Activated CD8-positive, alpha-beta memory T cell treated with anti-CD3 and anti-CD28 coated beads for 1 hour (primary cell): ENCODE measurements around the gene ETV5.

Source experiments
- DNase-seq, 2 donors: peaks; one replicate each; pipeline ENCODE4 v3.0.0-alpha.2; 2020; ENCODE audit warnings: low read depth in 1 of 2; ENCODE audit errors: extremely low read depth in 1 of 2

Gene ETV5

DNA sequence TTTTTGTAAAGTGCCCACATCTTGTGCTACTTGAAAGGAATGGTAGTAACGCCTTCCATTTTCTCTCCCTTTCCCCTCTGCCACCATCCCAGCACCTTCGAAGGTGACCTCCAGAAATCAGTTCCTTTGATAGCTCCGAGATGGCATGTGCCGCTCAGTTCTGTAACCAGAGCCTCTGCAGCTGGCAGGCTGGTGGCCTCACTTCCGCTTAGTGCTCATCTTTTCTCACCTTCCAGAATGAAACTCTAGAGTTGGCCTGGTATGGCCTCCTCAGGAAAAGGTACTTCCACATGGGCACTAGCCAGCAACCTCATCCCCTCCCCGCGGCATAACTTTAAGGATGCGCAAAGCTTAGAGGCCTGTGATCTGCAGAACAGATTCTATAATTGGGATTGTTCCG is 38.8 kb downstream of the ETV5 start:
- no peak for DNase-seq

DNA sequence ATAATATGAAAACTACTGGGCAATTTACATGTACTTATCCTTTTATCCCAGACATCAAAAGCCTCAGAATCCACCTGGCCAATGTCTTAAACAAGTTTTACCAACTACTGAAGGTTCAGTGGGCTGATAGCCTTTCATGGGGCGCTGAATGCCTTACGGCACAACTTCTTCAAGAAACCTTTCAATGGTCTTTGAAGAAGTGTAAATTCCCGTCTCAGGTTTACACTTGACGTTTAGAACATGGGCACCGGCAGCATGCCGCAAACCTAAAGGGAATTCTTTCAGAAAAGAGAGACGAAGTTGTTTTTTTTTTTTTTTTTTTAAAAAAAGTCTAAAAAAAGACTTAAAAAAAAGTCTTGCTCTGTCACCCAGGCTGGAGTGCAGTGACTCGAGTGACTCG is 39.7 kb downstream of the ETV5 start:
- no peak for DNase-seq

DNA sequence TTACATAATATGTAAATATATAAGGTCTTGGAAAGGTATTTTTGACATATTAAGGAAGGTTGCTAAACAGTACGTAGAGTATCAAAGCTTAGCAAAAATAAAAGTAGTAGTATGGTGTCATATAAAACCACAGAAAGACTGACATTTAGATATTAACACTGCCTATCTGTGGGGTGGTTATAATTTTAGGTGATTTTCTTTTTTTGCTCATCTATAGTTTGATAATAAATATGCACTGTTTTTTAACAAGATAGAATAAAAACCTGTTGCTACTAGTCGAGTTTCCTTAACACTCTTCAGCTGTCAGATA is 40.7 kb downstream of the ETV5 start:
- DNase-seq = no peak

DNA sequence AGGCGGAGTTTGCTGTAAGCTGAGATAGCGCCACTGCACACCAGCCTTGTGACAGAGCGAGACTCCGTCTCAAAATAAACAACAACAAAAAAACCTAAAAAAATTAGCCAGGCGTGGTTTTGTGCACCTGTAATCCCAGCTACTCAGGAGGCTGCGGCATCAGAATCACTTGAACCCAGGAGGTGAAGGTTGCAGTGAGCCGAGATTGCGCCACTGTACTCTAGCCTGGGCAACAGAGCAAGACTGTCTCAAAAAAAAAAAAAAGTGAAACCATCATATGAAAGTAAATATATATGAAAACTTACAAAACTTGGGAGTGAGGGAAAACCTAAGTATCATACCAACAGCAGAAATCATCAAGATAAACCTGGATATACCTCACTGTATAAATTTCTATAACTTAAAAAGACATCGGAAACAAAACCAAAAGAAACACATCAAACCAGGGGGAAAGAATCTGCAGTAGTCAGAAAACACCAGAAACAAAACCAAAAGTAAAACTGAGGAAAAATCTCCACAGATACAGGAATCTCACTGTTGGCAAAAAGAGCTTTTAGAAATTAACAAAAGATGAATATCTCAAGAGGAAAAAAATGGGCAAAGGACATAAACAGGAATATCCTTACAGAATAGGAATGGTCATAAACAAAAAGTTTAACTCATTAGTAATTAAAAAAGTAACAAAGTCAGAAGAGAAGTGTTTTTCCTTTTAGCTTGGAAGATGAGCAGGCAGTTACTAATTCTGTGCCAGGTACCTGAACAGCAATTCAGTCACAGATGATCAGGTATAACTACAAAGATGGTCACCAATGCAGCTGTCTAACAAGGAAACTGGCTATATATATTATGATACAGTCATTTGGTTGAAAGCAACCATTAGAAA is 41.3 kb downstream of the ETV5 start:
- no peak for DNase-seq

DNA sequence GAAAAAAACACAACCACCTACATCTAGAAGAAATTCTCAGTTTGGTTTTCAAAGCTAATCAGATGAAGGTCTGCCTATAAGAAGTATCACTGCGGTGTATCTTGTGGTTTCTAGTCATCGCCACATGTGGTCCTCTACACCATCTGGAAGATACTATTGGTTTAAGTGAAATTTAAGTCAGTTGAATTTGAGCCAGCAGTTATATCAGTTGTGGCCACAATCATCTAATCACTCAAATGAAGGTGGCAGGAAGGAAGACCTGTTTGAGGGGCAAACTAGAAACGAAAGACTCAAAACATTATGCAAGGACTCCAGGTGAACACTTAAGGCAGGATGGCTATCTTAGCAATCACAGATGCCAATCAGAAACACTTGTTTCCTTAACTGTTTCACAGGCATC is 48.7 kb downstream of the ETV5 start:
- DNase-seq = no peak

DNA sequence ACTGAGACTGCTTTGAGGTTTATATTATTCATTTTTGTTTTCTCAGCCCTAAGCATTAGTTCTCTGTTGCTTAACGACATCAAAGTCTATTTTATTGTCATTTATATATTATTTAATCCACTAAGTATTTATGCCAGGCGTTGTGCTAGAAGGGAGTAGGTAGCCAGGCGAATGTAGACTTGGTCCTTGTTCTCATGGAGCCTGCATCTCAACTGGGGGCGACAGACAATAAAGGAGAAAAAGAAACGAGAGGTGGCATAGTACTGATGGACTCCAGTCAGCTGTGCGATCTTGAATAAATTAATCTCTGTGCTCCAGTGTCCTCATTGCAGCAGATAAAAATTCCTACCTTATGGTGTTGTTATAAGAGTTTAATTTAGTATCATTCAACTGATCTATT is 49.7 kb downstream of the ETV5 start:
- no peak for DNase-seq

DNA sequence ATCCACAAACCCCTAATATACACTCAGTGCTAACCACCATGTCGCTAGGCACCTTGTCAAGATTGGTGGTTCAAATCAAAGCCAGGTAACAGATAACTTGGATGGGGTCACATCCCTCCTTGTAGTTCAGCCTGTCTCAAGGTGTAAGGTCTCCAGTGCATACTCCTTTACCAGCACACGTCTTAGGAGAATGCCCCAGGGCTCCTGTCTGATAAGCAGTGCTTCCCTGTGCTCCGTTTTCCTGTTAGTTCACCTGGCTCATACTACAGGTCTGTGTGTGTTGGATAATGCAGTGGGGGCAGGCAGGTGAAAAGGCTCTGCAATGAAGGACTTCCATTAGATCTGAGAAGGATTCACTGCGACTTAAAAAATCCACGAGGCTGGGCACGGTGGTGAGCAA is 50.7 kb downstream of the ETV5 start:
- DNase-seq = no peak

DNA sequence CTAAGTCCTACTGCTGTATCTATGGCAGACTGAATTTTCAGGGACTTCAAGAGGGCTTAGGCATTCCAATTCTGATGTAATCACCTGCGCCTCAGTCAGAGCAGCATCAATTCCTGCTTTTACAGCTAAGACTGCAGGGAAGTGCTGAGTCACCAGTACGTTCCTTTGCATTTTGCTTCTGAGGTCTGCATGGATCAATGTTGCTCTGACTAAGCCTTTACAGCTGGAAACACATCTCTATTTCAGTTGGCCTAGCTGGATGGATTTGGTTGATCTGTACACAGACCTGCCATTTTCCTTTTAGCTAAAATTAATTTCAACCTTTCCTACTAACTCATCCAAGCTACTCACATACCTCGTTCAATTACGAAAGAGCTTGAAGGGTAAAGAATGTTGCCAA is 51.3 kb downstream of the ETV5 start:
- DNase-seq = no peak

DNA sequence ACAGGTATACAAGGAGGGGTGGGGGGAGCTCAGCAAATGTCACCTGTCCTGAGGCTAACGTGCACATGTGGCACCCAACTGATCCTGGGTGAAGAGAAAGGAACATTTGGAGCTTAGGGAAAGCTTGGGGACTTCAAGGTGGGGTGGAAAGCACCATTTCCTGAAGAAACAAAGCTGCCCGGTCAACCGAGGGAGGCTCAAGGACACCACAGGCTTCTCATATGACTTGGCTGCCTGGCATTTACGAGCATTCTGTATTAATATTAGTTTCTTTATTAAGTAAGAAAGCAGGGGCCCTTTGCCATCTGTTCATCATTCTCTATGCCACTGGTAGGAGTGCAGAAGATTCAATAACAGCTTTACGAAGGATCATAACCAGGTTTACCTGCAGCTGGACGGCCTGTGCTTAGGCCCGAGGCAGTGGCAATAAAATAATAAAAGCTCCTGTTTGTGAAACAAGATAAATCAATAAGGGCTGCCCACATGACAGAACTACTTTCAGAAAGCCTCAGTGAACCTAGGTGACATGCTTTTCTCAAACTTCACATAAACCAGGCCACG is 54.0 kb downstream of the ETV5 start:
- no peak for DNase-seq

DNA sequence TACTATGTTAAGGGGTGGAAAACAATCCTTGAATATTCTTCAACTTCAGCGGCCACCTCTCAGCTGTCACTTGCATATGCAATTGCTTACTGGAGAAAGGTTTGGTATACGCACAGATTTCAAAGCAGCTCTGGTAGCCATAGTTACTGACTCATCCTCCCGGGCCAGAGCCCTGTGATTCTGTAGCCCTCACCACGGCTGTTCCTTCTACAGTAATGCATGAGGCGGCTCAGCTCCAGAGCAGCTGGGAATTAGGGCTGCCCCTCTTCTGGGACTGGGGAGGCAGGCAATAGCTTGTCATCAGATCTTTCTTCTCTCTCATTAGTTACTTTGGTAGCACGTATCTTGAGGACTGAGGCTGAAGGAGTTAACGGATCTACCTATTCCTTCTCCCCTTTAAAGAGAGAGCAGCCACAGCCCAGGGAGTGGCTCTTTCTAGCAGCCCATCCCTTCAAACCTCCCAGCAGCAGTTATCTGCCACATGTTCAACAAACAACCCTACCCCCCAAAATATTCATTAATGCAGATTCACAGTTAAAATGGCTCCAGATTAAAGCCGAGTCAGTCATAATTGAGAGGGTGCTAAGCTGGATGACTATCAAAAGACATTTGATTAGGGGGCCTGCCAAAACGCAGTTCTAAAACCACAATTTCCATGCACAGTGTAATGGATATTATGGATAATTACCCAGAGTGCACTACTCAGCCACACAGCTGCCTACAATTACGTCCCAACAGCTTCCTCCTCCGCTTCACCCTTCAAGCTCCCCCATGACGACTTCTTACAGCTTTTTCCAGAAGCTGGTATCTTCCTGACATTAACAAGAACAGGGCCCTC is 54.7 kb downstream of the ETV5 start:
- no peak for DNase-seq

DNA sequence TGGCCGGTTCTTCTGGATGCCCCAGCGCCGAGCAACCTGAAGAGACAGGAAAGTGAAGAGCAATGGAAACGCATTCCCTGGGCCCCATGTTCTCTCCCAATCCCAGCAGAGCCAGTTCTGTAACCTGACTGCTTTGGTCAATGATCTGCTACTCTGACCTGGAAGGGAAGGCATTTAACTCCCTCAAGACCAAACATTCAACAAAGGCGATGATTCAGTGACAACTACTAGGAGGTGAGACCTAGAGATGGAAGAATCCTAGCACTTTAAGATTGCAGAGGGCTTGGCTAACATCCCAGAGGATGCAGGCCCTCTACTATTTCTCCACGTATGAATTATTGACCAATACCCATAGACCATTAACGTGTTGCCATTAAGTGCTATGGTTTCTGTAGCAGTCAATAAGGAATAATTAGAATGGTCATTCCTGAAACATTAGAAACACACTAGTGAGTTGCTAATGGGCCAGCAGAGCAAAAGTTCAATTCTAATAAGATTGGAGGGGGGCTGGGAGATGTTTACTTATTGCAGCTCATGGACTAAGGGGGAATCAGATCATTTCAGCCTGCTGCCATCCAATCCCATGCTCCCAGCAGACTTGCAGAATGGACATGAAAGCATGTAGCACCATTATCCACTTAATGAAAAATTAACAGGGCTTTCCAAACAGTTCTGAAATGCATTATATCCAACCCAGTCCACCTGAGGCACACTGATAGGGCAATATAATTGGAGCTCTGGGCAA is 56.6 kb downstream of the ETV5 start:
- DNase-seq = no peak

DNA sequence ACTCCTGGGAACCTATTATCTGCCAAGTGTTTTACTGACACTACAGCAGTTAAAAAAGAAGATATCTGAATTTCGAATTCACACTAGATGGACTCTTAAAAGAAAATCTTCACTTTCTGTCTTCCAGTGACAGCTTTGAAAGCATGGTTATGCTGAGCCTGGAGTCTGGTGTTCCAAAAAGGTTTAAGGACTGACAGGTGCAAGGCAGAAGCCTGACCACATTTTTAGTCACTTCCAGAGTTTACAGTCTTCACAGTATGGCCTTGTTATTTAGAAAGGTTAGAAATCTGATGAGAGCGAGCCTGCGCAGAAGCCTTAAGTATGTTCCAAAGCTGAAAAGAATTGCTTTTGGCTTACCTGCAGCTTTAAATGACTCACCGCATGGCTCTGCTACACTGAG is 59.9 kb downstream of the ETV5 start:
- no peak for DNase-seq

DNA sequence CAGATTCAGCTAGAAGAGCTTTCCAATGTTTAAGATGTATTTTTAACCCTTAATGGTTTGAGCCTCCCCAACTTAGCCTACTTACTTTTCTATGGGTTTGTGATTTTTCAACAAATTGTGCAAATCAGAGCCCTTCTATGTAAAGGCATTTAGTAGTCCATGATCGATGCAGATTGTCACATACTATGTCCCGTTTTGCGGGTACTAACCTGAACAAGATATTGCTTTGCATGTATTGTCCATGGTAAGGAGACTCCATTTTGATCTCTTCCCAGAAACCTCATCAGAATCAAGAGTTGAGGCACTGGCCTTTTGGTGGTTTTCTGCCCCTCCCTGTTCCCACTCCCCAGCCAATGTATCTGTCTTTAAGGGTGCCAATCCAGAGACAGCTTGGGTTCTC is 60.8 kb downstream of the ETV5 start:
- no peak for DNase-seq

DNA sequence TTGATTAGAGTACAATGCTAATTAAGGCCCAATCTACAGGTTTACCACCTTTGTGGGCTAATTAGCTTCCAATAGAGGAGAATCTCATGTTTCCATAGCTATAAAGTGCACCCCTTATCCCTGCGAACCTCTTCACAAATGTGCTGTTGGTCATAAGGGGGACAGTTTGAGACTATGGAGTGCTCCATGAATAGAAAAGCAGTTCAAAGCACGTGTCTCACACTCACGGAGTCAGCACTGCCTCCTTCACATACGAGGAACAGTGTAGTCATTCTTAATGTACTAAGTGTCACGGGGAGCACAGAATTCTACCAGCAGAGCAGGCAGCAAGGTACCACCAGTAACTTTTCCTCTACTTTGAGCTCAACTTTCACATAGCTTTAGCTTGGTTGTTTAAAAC is 62.1 kb downstream of the ETV5 start:
- DNase-seq = no peak

DNA sequence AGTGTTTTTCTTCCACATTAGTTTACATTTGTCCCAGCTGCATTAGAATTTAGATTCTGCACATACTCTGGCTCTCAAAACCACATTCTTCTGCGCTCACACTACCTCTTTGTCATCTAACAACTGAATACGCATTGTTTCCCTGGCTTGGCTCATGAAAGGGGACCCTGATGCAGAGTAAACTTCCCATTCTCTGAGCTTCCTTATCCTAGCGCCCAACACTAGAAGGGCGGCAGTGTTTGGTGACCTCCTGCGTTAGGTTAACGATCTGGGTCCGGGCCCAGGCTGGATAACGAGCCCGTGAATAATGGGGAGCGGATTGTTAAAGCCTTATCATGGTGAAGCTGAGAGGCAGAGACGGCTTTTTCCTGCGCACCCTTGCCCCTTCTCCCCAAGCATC is 63.9 kb downstream of the ETV5 start:
- DNase-seq = no peak

DNA sequence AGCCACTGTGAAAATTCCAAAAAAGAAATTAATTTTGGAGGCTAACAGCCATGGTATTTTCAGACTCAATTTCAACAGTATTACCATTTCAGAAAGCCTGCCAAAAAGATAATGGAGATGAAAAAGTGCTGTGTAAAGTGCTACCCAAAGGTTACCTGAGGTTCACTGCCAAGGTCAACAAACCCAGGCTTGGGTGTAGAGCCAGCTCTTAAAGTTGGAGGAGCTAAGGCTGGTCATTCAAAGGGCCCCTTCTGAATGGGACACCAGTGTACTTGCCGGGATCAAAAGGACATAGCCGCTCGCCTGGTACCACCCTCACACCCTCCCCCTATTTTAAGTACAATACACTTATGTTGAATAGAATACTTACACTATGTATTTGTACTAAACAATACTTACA is 64.5 kb downstream of the ETV5 start:
- DNase-seq = no peak

DNA sequence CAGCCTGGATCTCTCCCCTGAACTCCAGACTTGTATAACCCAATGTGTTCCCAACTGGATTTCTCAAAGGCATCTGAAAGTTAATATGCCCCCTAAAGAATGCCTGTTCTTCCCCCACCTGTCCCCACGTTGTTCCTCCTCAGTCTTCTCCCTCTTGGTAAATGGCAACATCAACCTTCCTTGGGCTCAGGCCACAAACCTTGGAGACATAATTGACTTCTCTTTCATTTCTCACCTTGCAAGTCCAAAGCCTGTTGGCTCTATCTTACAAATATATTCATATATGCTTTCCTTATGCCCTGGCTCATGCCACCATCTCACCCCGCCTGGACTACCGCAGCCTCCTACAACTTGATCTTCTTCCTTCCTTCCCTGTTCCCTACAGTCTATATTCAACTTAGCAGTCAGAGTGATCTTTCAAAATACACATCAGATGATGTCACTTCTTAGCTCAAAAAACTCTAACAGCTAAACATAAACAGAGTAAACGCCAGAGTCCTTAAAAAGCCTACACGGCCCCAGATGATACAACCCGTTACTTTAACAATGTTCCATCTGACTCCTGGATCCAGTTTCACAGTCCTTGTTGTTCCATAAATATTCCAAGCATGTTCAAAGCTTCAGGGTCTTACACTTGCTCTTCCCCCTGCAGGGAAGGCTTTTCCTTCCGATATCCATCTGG is 66.2 kb downstream of the ETV5 start:
- DNase-seq = no peak

DNA sequence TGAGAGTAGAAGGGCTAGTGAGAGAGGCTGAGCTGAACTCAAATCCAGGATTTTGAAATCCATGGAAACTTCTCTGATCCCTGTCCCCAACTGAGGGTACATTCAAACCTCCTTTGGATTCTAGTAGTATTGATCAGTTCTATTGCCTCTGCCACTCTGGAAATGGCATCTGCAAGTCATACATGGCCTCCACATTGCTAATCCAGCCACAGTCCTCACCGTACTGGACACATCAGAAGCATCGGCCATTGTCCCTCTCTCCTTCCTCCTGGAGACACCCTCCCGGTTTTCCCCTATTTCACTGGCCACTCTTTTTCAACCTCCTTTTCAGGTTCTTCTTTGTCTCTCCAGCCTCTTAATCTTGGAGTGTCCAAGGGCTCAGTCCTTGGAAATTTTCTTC is 66.9 kb downstream of the ETV5 start:
- no peak for DNase-seq

DNA sequence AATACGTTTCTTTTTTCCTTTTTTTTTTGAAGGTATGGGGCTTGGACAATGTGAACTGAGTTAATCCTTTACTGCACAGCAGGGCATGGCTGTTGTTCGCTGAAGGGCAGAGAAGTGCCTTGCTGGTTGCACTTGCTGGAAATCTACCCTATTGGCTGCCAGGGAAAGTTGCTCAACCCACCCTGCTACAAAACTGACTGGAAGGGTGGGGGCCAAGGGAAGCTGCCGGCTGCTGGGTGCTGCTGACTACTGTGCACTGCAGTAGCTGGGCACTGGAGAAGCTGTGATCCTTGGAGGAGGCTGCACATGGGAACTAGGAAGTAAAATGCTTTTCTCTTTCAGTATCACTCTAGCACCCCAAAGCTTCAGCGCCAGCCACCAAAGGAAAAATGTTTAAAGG is 70.5 kb downstream of the ETV5 start:
- no peak for DNase-seq

DNA sequence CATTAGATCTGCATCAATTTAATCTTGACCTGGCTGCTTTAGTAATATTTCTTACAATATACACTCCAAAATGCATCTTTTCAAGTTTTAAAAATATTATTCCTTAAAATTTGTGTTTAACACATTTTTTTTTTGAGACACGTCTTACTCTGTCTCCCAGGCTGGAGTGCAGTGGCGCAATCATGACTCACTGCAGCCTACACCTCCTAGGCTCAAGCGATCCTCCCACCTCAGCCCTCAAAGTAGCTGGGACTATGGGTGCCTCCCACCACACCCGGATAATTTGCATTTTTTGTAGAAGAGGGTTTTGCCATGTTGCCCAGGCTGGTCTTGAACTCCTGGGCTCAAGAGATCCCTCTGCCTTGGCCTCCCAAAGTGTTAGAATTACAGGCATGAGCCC is 73.6 kb downstream of the ETV5 start:
- DNase-seq = no peak

DNA sequence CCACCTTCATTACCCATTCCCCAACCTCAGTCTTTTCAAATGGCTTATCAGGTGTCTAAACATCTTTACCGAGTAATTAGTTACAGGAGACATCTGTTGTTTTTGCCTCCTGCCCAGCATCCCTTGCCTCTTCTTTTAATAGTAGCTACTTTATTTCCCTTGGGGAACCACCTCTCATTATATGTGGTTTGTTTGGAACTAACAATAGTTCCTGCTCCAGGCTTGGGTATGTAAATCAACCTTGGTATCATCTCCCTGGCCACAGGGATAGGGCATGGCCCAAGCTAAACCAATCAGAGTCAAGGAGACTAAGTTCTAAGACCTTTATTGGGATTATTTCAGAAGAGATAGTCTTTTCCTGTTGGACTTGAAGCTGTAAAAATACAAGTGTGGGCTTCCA is 76.6 kb downstream of the ETV5 start:
- DNase-seq = no peak
